Muscle of back (tissue), 11 donors: Measurements from ENCODE around the gene RASGRF1. TPM values are rescaled to one million over a fixed set of nuclear protein-coding genes. Genes with fewer than 3 reads are reported as not detected.

Experiments used
- DNase-seq, 3 donors: peaks; one replicate each; pipeline versions ENCODE4 v3.0.0 to v3.0.0-alpha.2; 2013
- polyA plus RNA-seq, 10 donors: library from polyadenylated mRNA; unstranded; fragments of 120-200 nt; gene quantifications; one replicate each; pipeline ENCODE4 v1.2.1, GENCODE V29; 2013; ENCODE audit not compliant: insufficient read length in 10 of 10

RASGRF1 gene
- polyA plus RNA-seq, 10 donors, result 0.04 to 0.39 (median 0.20) TPM; not detected in 1

GRCh38 chr15:78985859-78986475 lies 104.6 kb downstream of the RASGRF1 start:
- no peak for DNase-seq

DNA sequence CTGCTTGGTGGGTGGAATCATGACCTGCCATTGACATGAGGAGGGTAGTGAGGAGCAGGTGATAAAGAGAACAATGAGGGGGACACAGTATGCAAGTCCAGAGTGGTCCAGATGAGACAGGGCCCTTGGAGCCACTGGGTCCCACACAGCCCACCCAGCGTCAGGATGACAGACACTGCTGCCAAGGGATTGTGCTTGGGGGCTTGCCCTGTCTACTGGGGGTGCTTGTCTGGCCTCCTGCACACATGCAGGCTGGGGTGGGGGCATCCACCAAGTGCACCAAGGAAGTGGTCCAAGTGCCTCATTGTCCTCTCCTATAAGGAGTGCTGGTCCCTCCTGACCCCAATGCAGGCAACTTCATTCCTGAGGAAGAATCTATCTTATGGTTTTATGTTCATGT lies 106.5 kb downstream of the RASGRF1 start:
- no peak for DNase-seq

- DNase-seq, result no peak
These were observed 107.2 kb downstream of the RASGRF1 start for GRCh38 chr15:78983146-78983918.

- no peak for DNase-seq
These were observed 107.8 kb downstream of the RASGRF1 start for GRCh38 chr15:78982736-78983135.

DNA sequence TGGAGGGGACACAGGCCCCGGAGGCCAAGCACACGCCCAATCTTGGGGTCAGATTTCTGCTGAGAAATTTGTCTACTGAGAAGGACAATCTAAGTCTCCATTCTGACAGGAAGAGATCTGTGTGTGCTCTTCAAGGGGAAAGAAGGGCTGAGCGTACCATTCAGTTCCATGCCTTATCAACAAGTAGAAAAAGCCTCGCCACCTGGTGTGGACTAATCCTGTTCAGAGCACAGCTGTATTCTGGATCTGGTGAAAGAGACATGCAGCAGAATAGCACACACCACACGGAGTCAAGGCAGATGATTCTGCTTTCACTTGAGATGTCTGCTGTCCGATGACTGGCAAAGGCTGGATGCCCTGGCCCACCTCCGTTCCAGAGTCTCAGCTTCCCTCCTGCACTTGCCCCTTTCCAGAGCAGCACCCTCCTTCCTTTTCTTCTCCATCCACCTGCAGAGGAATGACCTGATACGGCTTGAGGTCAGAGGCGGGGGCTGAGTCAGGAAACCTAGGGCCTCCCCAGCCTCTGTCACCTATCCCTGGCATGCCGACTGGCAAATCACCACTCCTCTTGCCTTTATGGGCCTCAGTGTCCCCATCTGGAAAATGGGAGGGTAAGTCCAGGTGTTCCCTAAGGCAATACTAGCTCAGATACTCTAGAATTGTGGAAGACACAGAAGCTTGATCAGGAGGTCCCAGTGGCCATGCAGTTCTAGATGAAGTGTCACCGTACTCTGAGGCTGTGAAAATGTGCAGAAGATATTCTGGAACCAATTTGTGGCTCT lies 108.9 kb downstream of the RASGRF1 start:
- DNase-seq, result no peak

GRCh38 chr15:78979456-78980320 lies 110.9 kb downstream of the RASGRF1 start:
- DNase-seq, result peak; percentile 51 to 77 (median 55)

GRCh38 chr15:78978601-78979179 lies 111.9 kb downstream of the RASGRF1 start:
- DNase-seq, result no peak

- no peak for DNase-seq
These were observed 112.8 kb downstream of the RASGRF1 start for GRCh38 chr15:78977591-78978347.

GRCh38 chr15:78977091-78977571 lies 113.4 kb downstream of the RASGRF1 start:
- no peak for DNase-seq

- no peak for DNase-seq
These were observed 113.9 kb downstream of the RASGRF1 start for GRCh38 chr15:78976691-78977090.

DNA sequence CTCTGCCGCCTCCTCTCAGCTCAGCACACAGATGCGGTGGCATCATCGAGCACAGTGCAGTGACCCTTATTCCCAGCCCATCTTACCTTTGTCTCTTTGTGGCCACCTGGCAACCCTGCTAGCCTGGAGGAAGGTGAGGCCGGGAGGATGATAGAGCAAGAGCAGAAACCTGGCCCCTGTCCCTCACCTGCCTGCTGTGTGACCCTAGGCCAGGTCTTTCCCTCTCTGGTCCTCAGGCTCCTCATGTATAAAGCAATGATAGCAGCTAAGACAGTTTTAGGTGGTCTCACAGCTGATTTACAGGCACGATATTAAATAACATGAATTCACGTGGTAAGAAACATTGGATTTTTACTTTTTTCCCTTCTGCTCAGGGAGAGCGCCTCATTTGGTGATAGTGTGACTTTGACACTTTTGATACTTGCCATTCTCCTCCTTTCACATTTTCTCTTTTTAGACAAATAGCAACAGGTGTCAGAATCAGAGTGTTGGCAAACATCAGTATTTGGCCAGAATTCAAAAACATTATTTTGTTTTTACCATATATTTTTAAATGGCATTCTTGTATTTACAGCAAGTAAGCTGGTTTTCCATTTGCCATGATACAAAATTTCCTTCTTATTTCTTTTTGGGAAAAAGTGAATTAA lies 116.2 kb downstream of the RASGRF1 start:
- no peak for DNase-seq

- DNase-seq, result no peak
These were observed 120.8 kb downstream of the RASGRF1 start for GRCh38 chr15:78969687-78970349.

GRCh38 chr15:78968539-78969271 lies 121.9 kb downstream of the RASGRF1 start:
- DNase-seq, result no peak

GRCh38 chr15:78968114-78968513 lies 122.5 kb downstream of the RASGRF1 start:
- DNase-seq, result no peak

GRCh38 chr15:78960308-78960707 lies 130.3 kb downstream of the RASGRF1 start:
- DNase-seq, result no peak

GRCh38 chr15:78959360-78959759 lies 131.2 kb downstream of the RASGRF1 start:
- no peak for DNase-seq

DNA sequence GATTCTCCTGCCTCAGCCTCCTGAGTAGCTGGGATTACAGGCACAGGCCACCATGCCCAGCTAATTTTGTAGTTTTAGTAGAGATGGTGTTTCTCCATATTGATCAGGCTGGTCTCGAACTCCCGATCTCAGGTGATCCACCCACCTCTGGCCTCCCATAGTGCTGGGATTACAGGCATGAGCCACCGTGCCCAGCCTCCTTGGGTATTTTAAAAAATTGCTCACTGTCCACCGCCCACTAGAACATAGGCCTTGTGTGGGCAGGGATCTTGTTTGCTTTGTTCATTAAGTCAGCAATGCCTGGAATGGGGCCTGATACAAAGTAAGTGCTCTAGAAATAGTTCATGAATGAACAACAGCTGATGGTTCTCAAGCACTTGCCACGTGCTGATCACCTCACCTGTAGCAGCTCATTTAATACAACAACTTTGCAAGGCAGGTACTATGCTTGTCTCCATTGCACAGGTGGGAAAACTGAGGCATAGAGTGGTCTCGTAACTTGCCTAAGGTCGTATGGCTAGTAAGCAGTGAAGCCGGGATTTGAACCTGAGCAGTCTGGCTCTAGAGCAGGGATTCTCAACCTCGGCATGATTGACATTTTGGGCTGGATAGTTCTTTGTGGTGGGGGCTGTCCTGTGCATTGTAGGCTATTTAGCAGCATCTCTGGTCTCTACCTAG lies 133.0 kb downstream of the RASGRF1 start:
- DNase-seq, result no peak

DNA sequence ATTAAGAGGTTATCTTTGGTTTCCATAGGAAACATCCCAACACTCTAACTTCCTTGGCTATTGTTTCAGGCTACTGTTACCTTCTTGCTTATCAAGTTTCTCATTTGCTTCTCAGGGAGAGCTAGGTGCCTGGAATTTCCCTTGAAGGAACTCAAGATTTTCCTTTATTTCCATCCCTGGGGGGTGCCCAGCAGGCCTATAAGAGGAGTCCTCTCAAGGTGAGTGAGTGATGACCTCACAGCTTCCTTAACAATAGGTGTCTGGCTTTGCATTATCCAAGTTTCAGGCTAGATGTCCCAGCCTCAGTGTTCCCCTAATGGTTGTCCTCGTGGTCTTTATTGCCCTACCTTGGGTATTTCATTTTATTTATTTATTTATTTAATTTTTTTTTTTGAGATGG lies 133.6 kb downstream of the RASGRF1 start:
- DNase-seq, result no peak
